Loucy (cell line): ENCODE results near the gene SMTNL2.

Source experiments
- H2AFZ ChIP-seq: fragments of 200-600 bp; sonication (generic); 2 replicates; pipeline ENCODE4 v1.6.0; 2016; ENCODE audit warnings: antibody characterized with exemption, mild to moderate bottlenecking, low read length, moderate library complexity
- H3F3A ChIP-seq: fragments of 200-600 bp; 2 replicates; pipeline ENCODE4 v1.6.0; 2016; ENCODE audit warnings: antibody characterized with exemption, low read depth, mild to moderate bottlenecking
- H3K27me3 ChIP-seq: fragments of 200-600 bp; sonication (generic); 2 replicates; pipeline ENCODE4 v1.6.1; 2014; ENCODE audit warnings: low read length, mild to moderate bottlenecking; ENCODE audit not compliant: insufficient read depth, poor library complexity, severe bottlenecking
- H3K36me3 ChIP-seq: fragments of 200-600 bp; sonication (generic); 2 replicates; pipeline ENCODE4 v1.6.1; 2016; ENCODE audit warnings: low read length; ENCODE audit not compliant: insufficient read depth
- H3K4me1 ChIP-seq: fragments of 200-600 bp; sonication (generic); 2 replicates; pipeline ENCODE4 v1.5.1; 2014; ENCODE audit warnings: low read length, mild to moderate bottlenecking; ENCODE audit not compliant: insufficient read depth, poor library complexity, severe bottlenecking
- H3K4me2 ChIP-seq: fragments of 200-600 bp; sonication (generic); 2 replicates; pipeline ENCODE4 v1.6.0; 2014; ENCODE audit warnings: antibody characterized with exemption, low read length, low read depth, mild to moderate bottlenecking; ENCODE audit not compliant: poor library complexity, severe bottlenecking
- H3K4me3 ChIP-seq: fragments of 200-600 bp; sonication (generic); 2 replicates; pipeline ENCODE4 v1.5.1; 2014; ENCODE audit warnings: low read length, mild to moderate bottlenecking, mixed read lengths; ENCODE audit not compliant: poor library complexity, severe bottlenecking
- H3K79me2 ChIP-seq: fragments of 200-600 bp; sonication (generic); 2 replicates; pipeline ENCODE4 v1.6.1; 2014; ENCODE audit warnings: low read length; ENCODE audit not compliant: insufficient read depth
- H3K9ac ChIP-seq: fragments of 200-600 bp; sonication (generic); 2 replicates; pipeline ENCODE4 v1.6.0; 2014; ENCODE audit warnings: mild to moderate bottlenecking, low read depth, low read length, moderate library complexity; ENCODE audit not compliant: poor library complexity, severe bottlenecking
- H3K9me2 ChIP-seq: fragments of 200-600 bp; sonication (generic); replicated peaks from 2 replicates; pipeline ENCODE4 v1.6.1; 2016; ENCODE audit warnings: low read depth, low read length, mixed read lengths
- H3K9me3 ChIP-seq: fragments of 200-600 bp; sonication (generic); 2 replicates; pipeline ENCODE4 v1.6.1; 2014; ENCODE audit warnings: mild to moderate bottlenecking, antibody characterized with exemption, low read length, low read depth; ENCODE audit not compliant: insufficient read depth
- H4K20me1 ChIP-seq: fragments of 200-600 bp; sonication (generic); 2 replicates; pipeline ENCODE4 v1.6.0; 2014; ENCODE audit warnings: antibody characterized with exemption, low read length, mild to moderate bottlenecking; ENCODE audit not compliant: insufficient read depth, poor library complexity, severe bottlenecking
- EZH2phosphoT487 ChIP-seq: fragments of 200-600 bp; IDR thresholded peaks from 2 replicates; pipeline ENCODE4 v1.6.1; 2018; ENCODE audit warnings: antibody characterized with exemption, mild to moderate bottlenecking, moderate library complexity, borderline replicate concordance
- TF ChIP-seq, protein P1 (sequence below): fragments of 200-600 bp; sonication (generic); conservative IDR thresholded peaks from 2 replicates; pipeline ENCODE4 v1.5.1; 2014; ENCODE audit warnings: mild to moderate bottlenecking, antibody characterized with exemption, low read length

Gene SMTNL2

GRCh38 chr17:4607261-4607741 is 23.0 kb downstream of the SMTNL2 start:
- no peak overlapping the region for H3K4me2 ChIP-seq

GRCh38 chr17:4607773-4608187 is 23.5 kb downstream of the SMTNL2 start:
- Histone ChIP-seq H3K79me2 (no peaks in the 10 kb centered on the region), H3K9ac (no peak overlapping the region), H3K9me2 (no peaks in the 10 kb centered on the region), H3K27me3 (no peaks in the 10 kb centered on the region), H3K9me3 (no peaks in the 10 kb centered on the region), H3K36me3 (no peaks in the 10 kb centered on the region), H3F3A (no peaks in the 10 kb centered on the region), H3K4me1 (no peaks in the 10 kb centered on the region), H4K20me1 (no peaks in the 10 kb centered on the region), H3K4me3 (no peak overlapping the region), H3K4me2 (no peak overlapping the region), H2AFZ (no peak overlapping the region)
- TF ChIP-seq, protein P1, sequence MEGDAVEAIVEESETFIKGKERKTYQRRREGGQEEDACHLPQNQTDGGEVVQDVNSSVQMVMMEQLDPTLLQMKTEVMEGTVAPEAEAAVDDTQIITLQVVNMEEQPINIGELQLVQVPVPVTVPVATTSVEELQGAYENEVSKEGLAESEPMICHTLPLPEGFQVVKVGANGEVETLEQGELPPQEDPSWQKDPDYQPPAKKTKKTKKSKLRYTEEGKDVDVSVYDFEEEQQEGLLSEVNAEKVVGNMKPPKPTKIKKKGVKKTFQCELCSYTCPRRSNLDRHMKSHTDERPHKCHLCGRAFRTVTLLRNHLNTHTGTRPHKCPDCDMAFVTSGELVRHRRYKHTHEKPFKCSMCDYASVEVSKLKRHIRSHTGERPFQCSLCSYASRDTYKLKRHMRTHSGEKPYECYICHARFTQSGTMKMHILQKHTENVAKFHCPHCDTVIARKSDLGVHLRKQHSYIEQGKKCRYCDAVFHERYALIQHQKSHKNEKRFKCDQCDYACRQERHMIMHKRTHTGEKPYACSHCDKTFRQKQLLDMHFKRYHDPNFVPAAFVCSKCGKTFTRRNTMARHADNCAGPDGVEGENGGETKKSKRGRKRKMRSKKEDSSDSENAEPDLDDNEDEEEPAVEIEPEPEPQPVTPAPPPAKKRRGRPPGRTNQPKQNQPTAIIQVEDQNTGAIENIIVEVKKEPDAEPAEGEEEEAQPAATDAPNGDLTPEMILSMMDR = no peak
- TF ChIP-seq EZH2phosphoT487 = no peak

More at GRCh38 chr17:4607261-4607741, 23.0 kb downstream of the SMTNL2 start:
- Histone ChIP-seq H3F3A (no peaks in the 10 kb centered on the region), H3K4me3 (no peak overlapping the region), H3K9me2 (no peaks in the 10 kb centered on the region), H3K9me3 (no peaks in the 10 kb centered on the region), H3K36me3 (no peaks in the 10 kb centered on the region), H2AFZ (no peak overlapping the region), H4K20me1 (no peaks in the 10 kb centered on the region), H3K9ac (no peak overlapping the region), H3K4me1 (no peaks in the 10 kb centered on the region), H3K79me2 (no peaks in the 10 kb centered on the region), H3K27me3 (no peaks in the 10 kb centered on the region)
- TF ChIP-seq, protein P1 = no peak
- no peak for TF ChIP-seq EZH2phosphoT487

DNA sequence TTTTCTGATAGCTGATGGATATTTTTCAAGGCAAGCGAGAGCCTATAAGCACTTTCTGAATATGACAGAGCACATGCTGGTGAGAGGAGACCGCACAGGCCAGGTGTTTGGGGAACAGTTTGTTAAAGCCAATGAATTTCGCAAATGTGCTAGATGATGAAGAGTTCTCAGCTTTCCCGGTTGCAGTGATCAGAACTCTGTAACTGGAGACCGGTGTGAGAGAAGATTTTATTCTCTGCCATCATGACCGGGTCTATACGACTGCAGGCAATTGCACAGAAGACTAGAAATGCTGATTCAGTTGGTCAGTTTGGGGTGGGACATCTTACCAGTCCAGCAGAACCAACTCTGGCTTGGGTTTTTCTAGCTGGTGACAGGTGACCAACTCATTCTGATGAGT is 25.4 kb downstream of the SMTNL2 start:
- no peak overlapping the region for H2AFZ ChIP-seq
- H3K79me2 ChIP-seq = no peaks in the 10 kb centered on the region
- TF ChIP-seq EZH2phosphoT487 = no peak
- TF ChIP-seq, protein P1 = no peak
- no peaks in the 10 kb centered on the region for H4K20me1 ChIP-seq
- no peaks in the 10 kb centered on the region for H3K27me3 ChIP-seq
- H3K9me3 ChIP-seq = no peaks in the 10 kb centered on the region
- H3K9ac ChIP-seq = no peak overlapping the region
- no peaks in the 10 kb centered on the region for H3K9me2 ChIP-seq
- no peaks in the 10 kb centered on the region for H3F3A ChIP-seq
- no peaks in the 10 kb centered on the region for H3K36me3 ChIP-seq
- no peak overlapping the region for H3K4me3 ChIP-seq
- H3K4me1 ChIP-seq = no peaks in the 10 kb centered on the region
- no peak overlapping the region for H3K4me2 ChIP-seq
